ENCODE measurements around the gene OR6A2.
"Not testable (repeated sequence)": the region's sequence is repeated elsewhere in the genome, so short reads cannot be mapped to it uniquely, and the experiment has no call there.

The OR6A2 gene

GRCh38 chr11:6799402-6799801 is at the start of gene OR6A2:
Gene OR6A2 (minus strand): TSS chr11:6799689. CDS start chr11:6795708, 3,981 bp downstream.
- no peak for DNase-seq (ENCODE audit: low read depth in 2 of 2)

GRCh38 chr11:6845383-6845782 is 45.9 kb upstream of the OR6A2 start, which contains the start of gene OR10A5:
Gene OR10A5 (plus strand): TSS chr11:6845683. CDS start chr11:6845683, 0 bp downstream.
- no peak for DNase-seq (ENCODE audit: low read depth in 2 of 2)

GRCh38 chr11:6844356-6844755 is 44.9 kb upstream of the OR6A2 start:
- DNase-seq (ENCODE audit: low read depth in 2 of 2), result no peak

- DNase-seq (ENCODE audit: low read depth in 2 of 2), result no peak
These were observed 44.2 kb upstream of the OR6A2 start for GRCh38 chr11:6843670-6844069.

GRCh38 chr11:6841694-6842093 is 42.2 kb upstream of the OR6A2 start:
- DNase-seq (ENCODE audit: low read depth in 2 of 2), result no peak

- DNase-seq (ENCODE audit: low read depth in 2 of 2), result no peak
These were observed 34.5 kb upstream of the OR6A2 start for GRCh38 chr11:6834021-6834420.

- DNase-seq (ENCODE audit: low read depth in 2 of 2), result no peak
These were observed 33.9 kb upstream of the OR6A2 start for GRCh38 chr11:6833356-6833755.

- DNase-seq (ENCODE audit: low read depth in 2 of 2), result no peak
These were observed 28.6 kb upstream of the OR6A2 start for GRCh38 chr11:6828103-6828502.

- DNase-seq (ENCODE audit: low read depth in 2 of 2), result no peak
These were observed 25.8 kb upstream of the OR6A2 start for GRCh38 chr11:6825231-6825744.

GRCh38 chr11:6824136-6824823 is 24.8 kb upstream of the OR6A2 start:
- DNase-seq (ENCODE audit: low read depth in 2 of 2), result no peak

GRCh38 chr11:6818967-6819366 is 19.5 kb upstream of the OR6A2 start:
- DNase-seq (ENCODE audit: low read depth in 2 of 2), result no peak

GRCh38 chr11:6817694-6818093 is 18.2 kb upstream of the OR6A2 start:
- DNase-seq (ENCODE audit: low read depth in 2 of 2), result no peak

- DNase-seq (ENCODE audit: low read depth in 2 of 2), result no peak
These were observed 14.2 kb upstream of the OR6A2 start for GRCh38 chr11:6813656-6814055.

GRCh38 chr11:6812390-6813005 is 13.0 kb upstream of the OR6A2 start:
- DNase-seq (ENCODE audit: low read depth in 2 of 2), result peak in 1 of 2 donors; percentile 3

GRCh38 chr11:6801075-6801474 is 1.6 kb upstream of the OR6A2 start:
- DNase-seq (ENCODE audit: low read depth in 2 of 2), result not testable (repeated sequence)

GRCh38 chr11:6794639-6795038 is 4.8 kb downstream of the OR6A2 start:
- no peak for DNase-seq (ENCODE audit: low read depth in 2 of 2)

GRCh38 chr11:6790546-6790945 is 8.9 kb downstream of the OR6A2 start:
- DNase-seq (ENCODE audit: low read depth in 2 of 2), result no peak

GRCh38 chr11:6782720-6783119 is 16.8 kb downstream of the OR6A2 start, which contains the start of gene OR2AG1:
Gene OR2AG1 (plus strand): TSS chr11:6783020. CDS start chr11:6785038, 2,018 bp downstream.
- DNase-seq (ENCODE audit: low read depth in 2 of 2), result no peak

GRCh38 chr11:6780829-6781228 is 18.7 kb downstream of the OR6A2 start:
- DNase-seq (ENCODE audit: low read depth in 2 of 2), result no peak

GRCh38 chr11:6778518-6778917 is 21.0 kb downstream of the OR6A2 start:
- DNase-seq (ENCODE audit: low read depth in 2 of 2), result no peak

GRCh38 chr11:6771926-6772893 is 27.3 kb downstream of the OR6A2 start, which contains the start of gene OR2AG2:
Gene OR2AG2 (minus strand): TSS chr11:6771976. CDS start chr11:6768957, 3,019 bp downstream.
- no peak for DNase-seq (ENCODE audit: low read depth in 2 of 2)
